Hematopoietic multipotent progenitor cell treated with erythropoietin and hydrocortisone succinate and interleukin-3 and kit ligand, for 6 days (in vitro differentiated cells): ENCODE data around the gene ZBED1.
"Not testable (repeated sequence)": the region's sequence is repeated elsewhere in the genome, so short reads cannot be mapped to it uniquely, and the experiment has no call there.

Experiments
- DNase-seq: peaks from one replicate; pipeline ENCODE4 v3.0.0-alpha.2; 2015

ZBED1 gene

GRCh38 chrX:2500803-2501558 lies at the start of gene ZBED1, which contains the start of gene DHRSX:
ZBED1 (minus strand) TSS chrX:2500976; CDS start chrX:2490719, 10,257 bp downstream.
DHRSX (minus strand) TSS chrX:2500976; CDS start chrX:2500925, 51 bp downstream.
- peak; percentile 50 for DNase-seq

DNA sequence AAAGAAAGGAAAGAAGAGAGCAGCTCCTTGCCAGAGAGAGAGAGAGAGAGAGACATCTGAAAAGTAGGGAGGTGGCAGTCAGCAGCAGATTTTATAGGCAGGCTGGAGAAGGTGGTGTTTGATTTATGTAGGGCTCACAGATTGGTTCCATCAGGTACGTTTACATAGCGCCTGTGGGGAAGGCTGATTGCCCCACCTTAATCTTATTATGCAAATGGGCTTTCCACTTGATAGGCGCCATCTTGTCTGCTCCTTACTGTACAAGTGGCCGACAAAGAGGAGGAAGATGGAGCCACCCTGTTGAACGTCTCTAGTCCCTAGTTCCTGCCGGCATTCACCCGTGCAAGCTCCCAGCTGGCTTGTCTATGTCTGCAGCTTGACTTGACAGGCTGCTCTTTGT lies 49.1 kb upstream of the ZBED1 start:
- no peak for DNase-seq

DNA sequence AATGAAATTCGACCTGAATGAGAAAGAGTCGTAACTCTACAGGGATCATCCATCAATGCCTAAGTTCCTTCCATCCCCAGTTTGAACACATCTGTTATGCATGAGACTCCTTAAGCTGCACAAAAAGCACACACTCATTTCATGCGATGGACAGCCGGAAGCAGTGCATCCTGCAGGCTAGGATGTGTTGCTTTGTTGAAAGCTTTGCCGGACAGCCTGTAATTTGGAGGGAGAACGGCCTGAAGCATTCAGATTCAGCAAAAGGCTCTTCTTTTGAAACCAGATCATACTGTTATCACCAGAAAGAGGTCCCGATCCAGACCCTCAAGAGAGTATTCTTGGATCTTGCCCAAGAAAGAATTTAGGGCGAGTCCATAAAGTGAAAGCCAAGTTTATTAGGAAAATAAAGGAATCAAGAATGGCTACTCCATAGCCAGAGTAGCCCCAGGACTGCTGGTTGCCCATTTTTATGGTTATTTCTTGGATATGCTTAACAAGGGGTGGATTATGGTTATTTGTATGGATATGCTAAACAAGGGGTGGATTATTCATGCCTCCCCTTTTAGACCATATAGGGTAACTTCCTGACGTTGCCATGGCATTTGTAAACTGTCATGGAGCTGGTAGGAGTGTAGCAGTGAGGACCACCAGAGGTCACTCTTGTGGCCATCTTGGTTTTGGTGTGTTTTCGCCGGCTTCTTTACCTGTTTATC lies 48.1 kb upstream of the ZBED1 start:
- no peak for DNase-seq

DNA sequence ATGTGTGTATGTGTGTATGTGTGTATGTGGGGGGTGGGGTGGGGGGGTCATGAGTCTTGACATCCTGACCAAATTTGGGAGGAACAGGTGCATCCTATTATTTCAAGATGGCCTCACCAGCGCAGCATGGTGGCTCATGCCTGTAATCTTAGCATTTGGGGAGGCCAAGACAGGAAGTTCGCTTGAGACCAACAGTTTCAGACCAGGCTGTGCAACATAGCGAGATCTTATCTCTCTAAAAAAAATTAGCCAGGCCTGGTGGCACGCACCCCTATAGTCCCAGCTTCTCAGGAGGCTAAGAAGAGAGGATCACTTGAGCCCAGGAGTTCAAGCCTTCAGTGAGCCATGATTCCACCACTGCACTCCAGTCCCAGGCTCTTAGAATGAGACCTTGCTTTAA lies 47.0 kb upstream of the ZBED1 start:
- DNase-seq, result peak; percentile 22

DNA sequence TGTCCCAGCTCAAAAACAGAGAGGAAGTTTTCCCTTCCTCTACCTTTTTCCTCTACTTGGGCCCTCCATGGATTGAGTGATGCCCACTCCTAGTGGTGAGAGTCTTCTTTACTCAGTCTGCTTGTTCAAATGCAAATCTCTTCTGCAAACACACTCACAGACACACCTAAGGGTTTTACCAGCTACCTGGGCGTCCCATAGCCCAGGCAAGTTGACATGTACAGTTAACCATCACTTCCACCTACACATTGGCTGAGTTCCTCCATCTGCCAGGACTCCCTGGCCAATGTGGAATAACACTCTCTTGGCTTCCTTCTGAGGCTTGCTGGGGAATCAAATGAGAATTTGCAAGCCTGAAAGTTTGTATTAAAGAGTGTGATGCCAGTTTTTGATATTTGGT lies 45.7 kb upstream of the ZBED1 start:
- DNase-seq, result no peak

- no peak for DNase-seq
Measured at GRCh38 chrX:2545144-2545543, 44.4 kb upstream of the ZBED1 start.

GRCh38 chrX:2542826-2543521 lies 42.2 kb upstream of the ZBED1 start:
- DNase-seq, result peak; percentile 70

DNA sequence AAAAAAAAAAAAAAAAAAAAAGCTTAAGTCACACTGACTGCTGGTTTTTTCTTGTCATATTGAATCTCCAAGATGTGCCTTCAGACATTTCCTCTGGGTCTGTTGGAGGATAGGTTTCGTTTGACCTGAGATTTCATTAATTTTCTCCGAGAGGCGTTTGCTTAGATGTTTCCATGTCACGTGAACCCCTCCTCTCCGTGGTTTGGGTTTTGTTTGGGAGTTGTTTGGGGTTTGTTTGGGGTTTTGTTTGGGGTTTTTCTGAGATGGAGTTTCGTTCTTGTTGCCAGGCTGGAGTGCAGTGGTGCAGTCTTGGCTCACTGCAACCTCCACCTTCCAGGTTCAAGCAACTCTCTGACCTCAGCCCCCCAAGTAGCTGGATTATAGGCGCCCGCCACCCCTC lies 40.8 kb upstream of the ZBED1 start:
- no peak for DNase-seq

DNA sequence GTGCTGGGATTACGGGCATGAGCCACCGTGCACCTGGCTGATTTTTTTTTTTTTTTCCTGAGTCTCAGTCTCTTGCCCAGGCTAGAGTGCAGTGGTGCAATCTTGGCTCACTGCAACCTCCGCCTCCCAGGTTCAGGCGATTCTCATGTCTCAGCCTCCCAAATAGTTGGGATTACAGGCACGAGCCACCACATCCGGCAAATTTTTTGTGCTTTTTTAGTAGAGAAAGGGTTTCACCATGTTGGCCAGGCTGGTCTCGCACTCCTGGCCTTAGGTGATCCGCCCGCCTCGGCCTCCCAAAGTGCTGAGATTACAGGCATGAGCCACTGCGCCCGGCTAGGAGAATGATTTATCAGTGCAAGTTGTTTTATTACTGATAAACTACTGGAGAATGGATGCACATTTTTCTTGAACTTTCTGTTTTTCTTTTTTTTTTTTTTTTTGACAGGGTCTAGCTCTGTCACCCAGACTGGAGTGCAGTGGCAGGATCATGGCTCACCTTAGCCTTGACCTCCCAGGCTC lies 39.7 kb upstream of the ZBED1 start:
- no peak for DNase-seq

- no peak for DNase-seq
Measured at GRCh38 chrX:2539586-2539985, 38.8 kb upstream of the ZBED1 start.

GRCh38 chrX:2538031-2538757 lies 37.4 kb upstream of the ZBED1 start:
- no peak for DNase-seq

- DNase-seq, result no peak
Measured at GRCh38 chrX:2536974-2537373, 36.2 kb upstream of the ZBED1 start.

GRCh38 chrX:2536141-2536540 lies 35.4 kb upstream of the ZBED1 start:
- DNase-seq, result peak; percentile 27

DNA sequence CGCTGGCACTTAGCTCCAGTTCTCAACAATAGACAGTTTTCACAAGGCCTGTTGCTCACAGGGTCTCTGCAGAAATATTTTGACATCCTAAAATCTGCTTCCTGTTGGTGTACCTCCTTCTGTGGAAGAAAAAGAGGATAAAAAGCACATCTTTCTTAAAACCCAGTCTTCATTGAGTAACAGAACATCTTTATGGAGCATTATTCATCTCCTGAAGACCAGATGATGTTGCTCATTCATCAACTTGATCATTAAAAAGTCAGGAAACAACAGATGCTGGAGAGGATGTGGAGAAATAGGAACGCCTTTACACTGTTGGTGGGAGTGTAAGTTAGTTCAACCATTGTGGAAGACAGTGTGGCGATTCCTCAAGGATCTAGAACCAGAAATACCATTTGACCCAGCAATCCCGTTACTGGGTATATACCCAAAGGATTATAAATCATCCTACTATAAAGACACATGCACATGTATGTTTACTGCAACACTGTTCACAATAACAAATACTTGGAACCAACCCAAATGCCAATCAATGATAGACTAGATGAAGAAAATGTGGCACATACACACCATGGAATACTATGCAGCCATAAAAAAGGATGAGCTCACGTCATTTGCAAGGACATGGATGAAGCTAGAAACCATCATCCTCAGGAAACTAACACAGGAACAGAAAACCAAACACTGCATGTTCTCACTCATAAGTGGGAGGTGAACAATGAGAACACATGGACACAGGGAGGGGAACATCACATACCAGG lies 33.7 kb upstream of the ZBED1 start:
- not testable (repeated sequence) for DNase-seq

DNA sequence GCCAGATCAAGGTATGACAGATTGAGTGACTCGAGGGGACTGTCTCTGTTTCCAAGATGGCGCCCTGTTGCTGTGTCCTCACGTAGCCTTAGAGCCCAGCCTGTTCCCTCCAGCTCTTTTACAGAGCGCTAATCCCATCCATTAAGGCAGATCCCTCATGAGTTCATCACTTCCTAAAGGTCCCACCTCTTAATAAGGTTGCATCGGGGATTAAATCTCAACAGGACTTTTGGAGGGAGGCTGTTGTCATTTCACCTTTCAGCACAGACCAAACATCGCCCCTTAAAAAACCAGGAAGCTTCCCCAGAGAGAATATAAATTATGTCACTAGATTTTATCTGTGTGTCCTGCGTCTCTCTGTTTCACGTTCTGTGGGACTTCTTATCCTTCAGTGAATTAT lies 32.6 kb upstream of the ZBED1 start:
- no peak for DNase-seq

GRCh38 chrX:2526390-2526789 lies 25.6 kb upstream of the ZBED1 start:
- DNase-seq, result no peak

GRCh38 chrX:2523911-2524310 lies 23.1 kb upstream of the ZBED1 start:
- no peak for DNase-seq

GRCh38 chrX:2521927-2522386 lies 21.2 kb upstream of the ZBED1 start:
- DNase-seq, result no peak

DNA sequence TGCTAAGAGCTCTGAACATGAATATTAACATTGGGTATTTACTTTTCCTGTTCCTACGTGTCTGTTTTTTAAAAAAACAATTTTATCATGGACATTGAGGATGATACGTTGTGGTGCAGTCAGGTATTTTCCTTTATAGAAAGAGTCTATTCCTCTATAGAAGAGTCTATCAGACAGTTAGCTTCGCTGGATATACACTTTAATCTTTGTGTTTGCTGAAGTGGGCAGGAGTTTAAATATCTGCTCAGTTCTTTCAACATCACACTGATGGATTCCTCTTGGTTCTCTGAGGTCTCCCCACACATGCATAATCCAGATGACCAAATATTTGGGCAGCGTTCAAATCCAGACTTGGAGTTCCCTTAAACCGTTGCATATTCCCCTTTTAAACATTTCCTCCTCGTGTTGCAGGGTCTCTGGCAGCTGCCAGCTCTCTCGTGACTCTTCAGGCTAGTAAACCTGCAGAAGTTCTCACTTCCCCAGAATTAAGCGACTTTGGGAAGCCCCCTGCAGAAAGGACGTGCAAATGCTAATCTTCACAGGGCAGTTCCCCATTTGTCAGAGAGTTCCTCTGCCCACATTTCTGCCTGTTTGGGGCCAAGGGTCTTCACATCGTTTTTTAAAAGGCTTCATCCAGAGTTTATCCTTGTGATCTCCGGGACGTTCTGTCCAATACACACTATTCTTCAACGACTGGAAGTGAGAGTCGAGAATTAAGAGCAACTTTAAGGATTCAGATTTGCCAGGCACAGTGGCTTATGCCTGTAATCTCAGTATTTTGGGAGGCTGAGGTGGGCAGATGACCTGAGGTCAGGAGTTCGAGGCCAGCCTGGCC lies 20.5 kb upstream of the ZBED1 start:
- no peak for DNase-seq

DNA sequence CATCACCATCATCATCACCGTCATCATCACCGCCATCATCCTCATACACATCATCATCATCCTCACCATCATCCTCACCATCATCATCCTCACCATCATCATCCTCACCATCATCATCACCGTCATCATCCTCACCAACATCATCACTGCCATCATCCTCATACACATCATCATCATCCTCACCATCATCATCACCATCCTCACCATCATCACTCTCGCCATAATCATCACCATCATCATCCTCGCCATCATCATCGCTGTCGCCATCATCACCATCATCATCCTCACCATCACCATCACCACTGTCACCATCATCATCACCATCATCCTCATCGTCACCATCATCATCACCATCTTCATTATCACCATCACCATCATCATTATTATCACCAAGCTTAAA lies 19.8 kb upstream of the ZBED1 start:
- DNase-seq, result no peak

GRCh38 chrX:2519638-2520037 lies 18.9 kb upstream of the ZBED1 start:
- DNase-seq, result not testable (repeated sequence)
